GM23338 (cell line): ENCODE measurements around the gene HRAS. TPM values are rescaled to one million over a fixed set of nuclear protein-coding genes. Genes with fewer than 3 reads are reported as not detected.

Experiments used
- ATAC-seq: fragments of 200-7000 bp; cut with Tn5 transposase; 3 replicates; pipeline ENCODE4 v1.9.1; 2020
- DNase-seq: peaks from one replicate; pipeline ENCODE4 v3.0.0-alpha.2; 2015; ENCODE audit warnings: low spot score
- H2AFZ ChIP-seq: fragments of 200-600 bp; sonication (generic); 2 replicates; pipeline ENCODE4 v1.8.0; 2016; ENCODE audit warnings: antibody characterized with exemption, mild to moderate bottlenecking, moderate library complexity
- H3F3A ChIP-seq: fragments of 200-600 bp; sonication (generic); replicated peaks from 2 replicates; pipeline ENCODE4 v1.8.0; 2017; ENCODE audit warnings: antibody characterized with exemption, mixed run types, low read depth
- H3K27ac ChIP-seq: fragments of 200-600 bp; sonication (generic); 2 replicates; pipeline ENCODE4 v1.6.1; 2016; ENCODE audit warnings: low read depth
- H3K27me3 ChIP-seq: fragments of 200-600 bp; sonication (generic); 2 replicates; pipeline ENCODE4 v1.8.0; 2016; ENCODE audit warnings: mild to moderate bottlenecking, mixed run types, moderate library complexity; ENCODE audit not compliant: insufficient read depth
- H3K36me3 ChIP-seq: fragments of 200-600 bp; sonication (generic); 2 replicates; pipeline ENCODE4 v1.8.0; 2016; ENCODE audit warnings: mild to moderate bottlenecking; ENCODE audit not compliant: insufficient read depth
- H3K4me1 ChIP-seq: fragments of 200-600 bp; sonication (generic); 2 replicates; pipeline ENCODE4 v1.8.0; 2016; ENCODE audit warnings: mild to moderate bottlenecking, moderate library complexity; ENCODE audit not compliant: insufficient read depth
- H3K4me2 ChIP-seq: fragments of 200-600 bp; sonication (generic); 2 replicates; pipeline ENCODE4 v1.7.1; 2017; ENCODE audit warnings: mixed run types
- H3K4me3 ChIP-seq: fragments of 200-600 bp; sonication (generic); 2 replicates; pipeline ENCODE4 v1.6.1; 2016; ENCODE audit warnings: mixed run types
- H3K79me2 ChIP-seq: fragments of 200-600 bp; sonication (generic); replicated peaks from 2 replicates; pipeline ENCODE4 v1.8.0; 2017; ENCODE audit warnings: mild to moderate bottlenecking; ENCODE audit not compliant: insufficient read depth
- H3K9me2 ChIP-seq: fragments of 200-600 bp; sonication (generic); 2 replicates; pipeline ENCODE4 v1.8.0; 2017; ENCODE audit not compliant: insufficient read depth
- H4K20me1 ChIP-seq: fragments of 200-600 bp; sonication (generic); replicated peaks from 2 replicates; pipeline ENCODE4 v1.8.0; 2017; ENCODE audit warnings: mild to moderate bottlenecking; ENCODE audit not compliant: insufficient read depth
- H3K27ac Mint-ChIP-seq: 2 replicates; pipeline ENCODE4 v1.8.0; 2020; ENCODE audit warnings: inconsistent platforms, mild to moderate bottlenecking, moderate library complexity, mixed read lengths
- H3K27me3 Mint-ChIP-seq: 3 replicates; pipeline ENCODE4 v1.8.0; 2022; ENCODE audit warnings: low read depth, mild to moderate bottlenecking, moderate library complexity, mixed read lengths, inconsistent platforms; ENCODE audit not compliant: insufficient read depth, poor library complexity
- H3K36me3 Mint-ChIP-seq: 3 replicates; pipeline ENCODE4 v1.8.0; 2021; ENCODE audit warnings: low read depth, mild to moderate bottlenecking, inconsistent platforms, moderate library complexity, mixed read lengths
- H3K4me1 Mint-ChIP-seq: 3 replicates; pipeline ENCODE4 v1.8.0; 2020; ENCODE audit warnings: mild to moderate bottlenecking, inconsistent platforms, mixed read lengths
- H3K4me3 Mint-ChIP-seq: 3 replicates; pipeline ENCODE4 v1.8.0; 2021; ENCODE audit warnings: moderate library complexity, mild to moderate bottlenecking, inconsistent platforms, mixed read lengths
- H3K9me3 Mint-ChIP-seq: 3 replicates; pipeline ENCODE4 v1.8.0; 2020; ENCODE audit warnings: moderate library complexity, mild to moderate bottlenecking, inconsistent platforms, mixed read lengths
- EZH2 ChIP-seq: fragments of 200-600 bp; sonication (generic); IDR thresholded peaks from one replicate; pipeline ENCODE4 v1.8.0; 2017; ENCODE audit warnings: antibody characterized with exemption, mild to moderate bottlenecking, low read depth; ENCODE audit not compliant: unreplicated experiment
- EZH2phosphoT487 ChIP-seq: fragments of 200-600 bp; sonication (generic); IDR thresholded peaks from one replicate; pipeline ENCODE4 v1.8.1; 2018; ENCODE audit warnings: antibody characterized with exemption; ENCODE audit not compliant: unreplicated experiment
- JUNB ChIP-seq: IDR thresholded peaks from one replicate; pipeline ENCODE4 v1.6.1; 2016; ENCODE audit warnings: antibody characterized with exemption; ENCODE audit not compliant: unreplicated experiment
- NANOG ChIP-seq: IDR thresholded peaks from 2 replicates; pipeline ENCODE4 v1.6.1; 2016; ENCODE audit warnings: antibody characterized with exemption, borderline replicate concordance
- POLR2AphosphoS5 ChIP-seq: IDR thresholded peaks from 2 replicates; pipeline ENCODE4 v1.6.1; 2016; ENCODE audit warnings: antibody characterized with exemption, low read depth
- STAT1 ChIP-seq: IDR thresholded peaks from one replicate; pipeline ENCODE4 v1.6.1; 2016; ENCODE audit warnings: antibody characterized with exemption; ENCODE audit not compliant: unreplicated experiment
- ZNF331 ChIP-seq: fragments of 250-450 bp; sonication (Bioruptor Pico); IDR thresholded peaks from 2 replicates; pipeline ENCODE4 v1.5.0; 2020; ENCODE audit warnings: low read depth, mild to moderate bottlenecking, moderate library complexity
- ZNF462 ChIP-seq: fragments of 250-450 bp; sonication (Bioruptor Pico); IDR thresholded peaks from 2 replicates; pipeline ENCODE4 v1.5.0; 2020; ENCODE audit warnings: mild to moderate bottlenecking, moderate library complexity
- polyA plus RNA-seq: library from polyadenylated mRNA; unstranded; fragments of >200 nt; fragmentation: Nextera tagmentation; extraction: Ambion mirVana; gene quantifications from 2 replicates; pipeline ENCODE4 v1.2.1, GENCODE V29; 2016
- total RNA-seq: library from RNA; depleted of rRNA; stranded (reverse); fragments of >200 nt; shearing (Covaris generic); gene quantifications from 2 replicates; pipeline ENCODE4 v1.2.3, GENCODE V29; 2014
- TF ChIP-seq, protein P1 (sequence below), 2 experiments: fragments of 200-600 bp in 1 of 2; sonication (generic) in 1 of 2; conservative IDR thresholded peaks; 2 replicates each; pipeline versions ENCODE4 v1.5.1 to v1.6.1; 2016 to 2017; ENCODE audit warnings: antibody characterized with exemption in 2 of 2, low read depth in 2 of 2, mild to moderate bottlenecking in 2 of 2, moderate library complexity in 1 of 2

HRAS gene
- total and polyA plus RNA-seq, 2 experiments from 2014 or later: 37.9 to 48.7 TPM

DNA sequence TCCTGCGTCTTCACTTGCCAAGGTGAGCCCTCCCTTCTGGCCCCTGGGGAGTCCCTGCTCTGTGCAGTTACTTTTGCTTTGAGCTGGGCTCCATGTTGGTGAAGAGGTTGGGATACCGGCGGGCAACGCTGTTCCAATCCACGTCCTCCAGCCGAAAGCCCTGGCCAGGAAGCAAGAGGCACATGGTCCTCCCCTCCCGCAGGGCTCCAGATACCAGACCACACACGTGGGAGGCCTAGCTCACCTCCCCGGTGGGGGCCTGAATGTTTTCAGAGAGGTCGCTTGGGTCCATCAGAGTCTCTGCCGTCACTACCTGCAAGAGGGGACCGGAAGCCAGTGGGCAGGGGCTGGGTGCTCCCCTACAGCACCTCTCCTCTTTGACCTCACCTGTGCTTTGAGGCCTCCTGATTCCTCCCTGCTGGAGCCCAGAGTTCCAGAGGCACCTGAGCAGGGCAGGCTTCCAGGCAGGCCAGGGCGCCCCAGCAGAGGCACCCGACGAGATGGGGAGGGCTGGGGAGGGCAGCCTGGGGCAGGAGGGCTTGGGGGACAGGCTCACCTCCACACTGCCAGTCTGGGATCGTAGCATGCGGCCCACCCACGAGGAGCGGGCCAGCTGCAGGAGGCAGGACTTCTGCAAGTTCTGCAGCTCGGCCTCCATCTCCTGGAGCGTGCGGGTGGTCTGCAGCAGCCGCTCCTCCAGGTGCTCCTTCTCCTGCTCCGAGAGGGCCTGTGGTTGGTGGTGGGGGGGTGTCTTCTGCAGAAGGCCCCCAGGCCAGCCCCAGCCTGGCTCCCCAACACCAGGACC, 22.2 kb upstream of the HRAS start:
- peak overlapping the region; percentile 21; the same call in 1 of the 3 replicates for H3K4me3 Mint-ChIP-seq

More for the DNA sequence above, 22.2 kb upstream of the HRAS start:
- no peaks in the 10 kb centered on the region for H3K9me2 ChIP-seq
- no peak for ATAC-seq
- H3K27ac ChIP-seq: no peak overlapping the region
- H3F3A ChIP-seq: peaks cover 12% of the 10 kb centered on the region; the same call in 1 of the 2 replicates
- Mint-ChIP-seq H3K9me3 (peaks cover 2% of the 10 kb centered on the region; the same call in 1 of the 3 replicates), H3K4me1 (peaks cover 11% of the 10 kb centered on the region), H3K36me3 (no peaks in the 10 kb centered on the region), H3K27ac (no peak overlapping the region), H3K27me3 (peaks cover 32% of the 10 kb centered on the region)
- no peak for TF ChIP-seq JUNB
- TF ChIP-seq STAT1: no peak
- TF ChIP-seq ZNF462 (CRISPR knock-in tag): no peak
- TF ChIP-seq EZH2phosphoT487: no peak
- TF ChIP-seq NANOG: no peak
- no peak for TF ChIP-seq ZNF331 (CRISPR knock-in tag)
- no peak for TF ChIP-seq EZH2
- no peak for TF ChIP-seq POLR2AphosphoS5
- TF ChIP-seq, protein P1, sequence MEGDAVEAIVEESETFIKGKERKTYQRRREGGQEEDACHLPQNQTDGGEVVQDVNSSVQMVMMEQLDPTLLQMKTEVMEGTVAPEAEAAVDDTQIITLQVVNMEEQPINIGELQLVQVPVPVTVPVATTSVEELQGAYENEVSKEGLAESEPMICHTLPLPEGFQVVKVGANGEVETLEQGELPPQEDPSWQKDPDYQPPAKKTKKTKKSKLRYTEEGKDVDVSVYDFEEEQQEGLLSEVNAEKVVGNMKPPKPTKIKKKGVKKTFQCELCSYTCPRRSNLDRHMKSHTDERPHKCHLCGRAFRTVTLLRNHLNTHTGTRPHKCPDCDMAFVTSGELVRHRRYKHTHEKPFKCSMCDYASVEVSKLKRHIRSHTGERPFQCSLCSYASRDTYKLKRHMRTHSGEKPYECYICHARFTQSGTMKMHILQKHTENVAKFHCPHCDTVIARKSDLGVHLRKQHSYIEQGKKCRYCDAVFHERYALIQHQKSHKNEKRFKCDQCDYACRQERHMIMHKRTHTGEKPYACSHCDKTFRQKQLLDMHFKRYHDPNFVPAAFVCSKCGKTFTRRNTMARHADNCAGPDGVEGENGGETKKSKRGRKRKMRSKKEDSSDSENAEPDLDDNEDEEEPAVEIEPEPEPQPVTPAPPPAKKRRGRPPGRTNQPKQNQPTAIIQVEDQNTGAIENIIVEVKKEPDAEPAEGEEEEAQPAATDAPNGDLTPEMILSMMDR (conservative IDR thresholded peaks at IDR 0.05; ENCODE audit: low read depth in 2 of 2): no peak
- H3K4me1 ChIP-seq: peaks cover 10% of the 10 kb centered on the region
- H3K4me2 ChIP-seq: no peak overlapping the region; the same call in 1 of the 2 replicates
- DNase-seq: no peak
- peaks cover 28% of the 10 kb centered on the region for H3K27me3 ChIP-seq
- H3K36me3 ChIP-seq: no peaks in the 10 kb centered on the region
- peaks cover 8% of the 10 kb centered on the region for H4K20me1 ChIP-seq
- H3K4me3 ChIP-seq: no peak overlapping the region; the same call in 1 of the 2 replicates
- H2AFZ ChIP-seq: no peak overlapping the region
- H3K79me2 ChIP-seq: 0 out of 2 replicates have a peak, but pooled peaks cover 7% of the 10 kb centered on the region
